HCT116 (cell line): ENCODE results near the gene RASGRF1.

ENCODE experiments used
- TF ChIP-seq, protein P1 (sequence below), 3 experiments: fragments of 200-600 bp in 1 of 3; sonication (generic) in 1 of 3; IDR thresholded peaks in 2 of 3; conservative IDR thresholded peaks in 1 of 3; 2 replicates each; pipeline ENCODE4 v1.5.1; 2012 to 2017; ENCODE audit warnings: low read depth in 2 of 3, low read length in 2 of 3, antibody characterized with exemption in 1 of 3, borderline replicate concordance in 1 of 3, control low read depth in 1 of 3, mild to moderate bottlenecking in 1 of 3, mixed read lengths in 1 of 3, mixed run types in 1 of 3, moderate library complexity in 1 of 3; ENCODE audit not compliant: insufficient read depth in 1 of 3
- TF ChIP-seq, protein P2 (sequence below): IDR thresholded peaks from 2 replicates; pipeline ENCODE4 v1.6.1; 2012; ENCODE audit warnings: low read depth

DNA sequence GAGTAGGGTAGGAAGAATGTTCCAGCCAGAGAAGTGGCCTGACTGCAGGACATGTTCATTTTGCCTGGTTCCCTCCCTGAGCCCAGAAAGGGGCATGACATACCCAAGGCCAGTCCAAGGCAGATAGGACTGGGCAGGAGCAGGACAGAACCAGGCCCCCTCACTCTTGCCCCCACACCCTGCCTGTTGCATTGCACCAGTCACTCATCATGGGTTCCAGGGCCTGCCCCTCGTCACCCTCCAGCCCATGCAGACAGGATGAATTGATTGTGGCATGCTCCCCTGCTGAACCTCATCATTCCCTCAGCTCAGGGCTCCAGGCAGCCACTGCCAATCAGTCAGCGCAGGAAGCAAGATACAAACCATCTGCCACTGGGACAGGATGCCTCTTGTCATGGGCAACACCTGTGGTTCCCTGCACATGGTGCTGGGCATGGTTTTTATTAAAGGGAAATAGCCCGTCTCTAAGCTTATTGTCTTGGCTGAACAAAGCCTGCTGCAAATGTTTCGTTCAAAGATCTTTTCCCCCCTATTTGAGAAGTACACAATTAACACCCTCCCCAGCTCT lies 48.9 kb downstream of the RASGRF1 start:
- TF ChIP-seq, protein P1, sequence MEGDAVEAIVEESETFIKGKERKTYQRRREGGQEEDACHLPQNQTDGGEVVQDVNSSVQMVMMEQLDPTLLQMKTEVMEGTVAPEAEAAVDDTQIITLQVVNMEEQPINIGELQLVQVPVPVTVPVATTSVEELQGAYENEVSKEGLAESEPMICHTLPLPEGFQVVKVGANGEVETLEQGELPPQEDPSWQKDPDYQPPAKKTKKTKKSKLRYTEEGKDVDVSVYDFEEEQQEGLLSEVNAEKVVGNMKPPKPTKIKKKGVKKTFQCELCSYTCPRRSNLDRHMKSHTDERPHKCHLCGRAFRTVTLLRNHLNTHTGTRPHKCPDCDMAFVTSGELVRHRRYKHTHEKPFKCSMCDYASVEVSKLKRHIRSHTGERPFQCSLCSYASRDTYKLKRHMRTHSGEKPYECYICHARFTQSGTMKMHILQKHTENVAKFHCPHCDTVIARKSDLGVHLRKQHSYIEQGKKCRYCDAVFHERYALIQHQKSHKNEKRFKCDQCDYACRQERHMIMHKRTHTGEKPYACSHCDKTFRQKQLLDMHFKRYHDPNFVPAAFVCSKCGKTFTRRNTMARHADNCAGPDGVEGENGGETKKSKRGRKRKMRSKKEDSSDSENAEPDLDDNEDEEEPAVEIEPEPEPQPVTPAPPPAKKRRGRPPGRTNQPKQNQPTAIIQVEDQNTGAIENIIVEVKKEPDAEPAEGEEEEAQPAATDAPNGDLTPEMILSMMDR (IDR thresholded peaks at IDR 0.05 in 2 of 3, conservative IDR thresholded peaks at IDR 0.05 in 1 of 3; ENCODE audit: borderline replicate concordance in 1 of 3, insufficient read depth in 1 of 3, low read depth in 2 of 3, low read length in 2 of 3) = no peak
- TF ChIP-seq, protein P2, sequence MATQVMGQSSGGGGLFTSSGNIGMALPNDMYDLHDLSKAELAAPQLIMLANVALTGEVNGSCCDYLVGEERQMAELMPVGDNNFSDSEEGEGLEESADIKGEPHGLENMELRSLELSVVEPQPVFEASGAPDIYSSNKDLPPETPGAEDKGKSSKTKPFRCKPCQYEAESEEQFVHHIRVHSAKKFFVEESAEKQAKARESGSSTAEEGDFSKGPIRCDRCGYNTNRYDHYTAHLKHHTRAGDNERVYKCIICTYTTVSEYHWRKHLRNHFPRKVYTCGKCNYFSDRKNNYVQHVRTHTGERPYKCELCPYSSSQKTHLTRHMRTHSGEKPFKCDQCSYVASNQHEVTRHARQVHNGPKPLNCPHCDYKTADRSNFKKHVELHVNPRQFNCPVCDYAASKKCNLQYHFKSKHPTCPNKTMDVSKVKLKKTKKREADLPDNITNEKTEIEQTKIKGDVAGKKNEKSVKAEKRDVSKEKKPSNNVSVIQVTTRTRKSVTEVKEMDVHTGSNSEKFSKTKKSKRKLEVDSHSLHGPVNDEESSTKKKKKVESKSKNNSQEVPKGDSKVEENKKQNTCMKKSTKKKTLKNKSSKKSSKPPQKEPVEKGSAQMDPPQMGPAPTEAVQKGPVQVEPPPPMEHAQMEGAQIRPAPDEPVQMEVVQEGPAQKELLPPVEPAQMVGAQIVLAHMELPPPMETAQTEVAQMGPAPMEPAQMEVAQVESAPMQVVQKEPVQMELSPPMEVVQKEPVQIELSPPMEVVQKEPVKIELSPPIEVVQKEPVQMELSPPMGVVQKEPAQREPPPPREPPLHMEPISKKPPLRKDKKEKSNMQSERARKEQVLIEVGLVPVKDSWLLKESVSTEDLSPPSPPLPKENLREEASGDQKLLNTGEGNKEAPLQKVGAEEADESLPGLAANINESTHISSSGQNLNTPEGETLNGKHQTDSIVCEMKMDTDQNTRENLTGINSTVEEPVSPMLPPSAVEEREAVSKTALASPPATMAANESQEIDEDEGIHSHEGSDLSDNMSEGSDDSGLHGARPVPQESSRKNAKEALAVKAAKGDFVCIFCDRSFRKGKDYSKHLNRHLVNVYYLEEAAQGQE = no peak
